CD14-positive monocyte (primary cell): ENCODE measurements around the gene THAP3. TPM values are rescaled to one million over a fixed set of nuclear protein-coding genes. Genes with fewer than 3 reads are reported as not detected.
"Not testable (repeated sequence)": the region's sequence is repeated elsewhere in the genome, so short reads cannot be mapped to it uniquely, and the experiment has no call there.

Source experiments
- DNase-seq, 3 donors: peaks; one replicate each; pipeline ENCODE4 v3.0.0-alpha.2; 2011 to 2022
- H2AFZ ChIP-seq: 2 replicates; pipeline ENCODE4 v1.6.0; 2012; ENCODE audit warnings: mild to moderate bottlenecking, low read depth, low read length, inconsistent platforms; ENCODE audit not compliant: insufficient read depth, poor library complexity, severe bottlenecking
- H3K27ac ChIP-seq, 2 donors: 1 replicate in 1 of 2; 2 replicates in 1 of 2; pipeline ENCODE4 v1.5.1; 2012 to 2013; ENCODE audit warnings: low read length in 2 of 2, control low read depth in 1 of 2, inconsistent platforms in 1 of 2, low read depth in 1 of 2, mild to moderate bottlenecking in 1 of 2
- H3K27me3 ChIP-seq, 2 donors: one replicate each; pipeline versions ENCODE4 v1.6.0 to v1.6.1; 2011 to 2013; ENCODE audit warnings: low read length in 2 of 2; ENCODE audit not compliant: control insufficient read depth in 2 of 2, insufficient read depth in 2 of 2
- H3K36me3 ChIP-seq, 2 donors: replicated peaks in 1 of 2; 1 replicate in 1 of 2; 2 replicates in 1 of 2; pipeline versions ENCODE4 v1.5.1 to v1.6.1; 2012 to 2013; ENCODE audit warnings: low read length in 2 of 2, control low read depth in 1 of 2, inconsistent platforms in 1 of 2, mild to moderate bottlenecking in 1 of 2; ENCODE audit not compliant: insufficient read depth in 2 of 2, control insufficient read depth in 1 of 2
- H3K4me1 ChIP-seq, 2 donors: 1 replicate in 1 of 2; 2 replicates in 1 of 2; pipeline versions ENCODE4 v1.5.1 to v1.6.1; 2012 to 2013; ENCODE audit warnings: low read length in 2 of 2, control low read depth in 1 of 2, inconsistent platforms in 1 of 2, mild to moderate bottlenecking in 1 of 2, moderate library complexity in 1 of 2; ENCODE audit not compliant: insufficient read depth in 2 of 2, control insufficient read depth in 1 of 2
- H3K4me2 ChIP-seq: replicated peaks from 2 replicates; pipeline ENCODE3; 2012; ENCODE audit warnings: low read length, moderate library complexity, mild to moderate bottlenecking; ENCODE audit not compliant: poor library complexity, severe bottlenecking; ENCODE audit errors: extremely low read depth
- H3K4me3 ChIP-seq, 3 experiments: fragments of 200-600 bp in 1 of 3; sonication (generic) in 1 of 3; replicated peaks in 1 of 3; 1 replicate in 2 of 3; 2 replicates in 1 of 3; pipeline ENCODE4 v1.5.1; 2011 to 2013; ENCODE audit warnings: low read length in 3 of 3, mild to moderate bottlenecking in 3 of 3, control low read depth in 2 of 3, low read depth in 2 of 3, inconsistent platforms in 1 of 3, moderate library complexity in 1 of 3
- H3K79me2 ChIP-seq: 2 replicates; pipeline ENCODE4 v1.6.0; 2012; ENCODE audit warnings: mild to moderate bottlenecking, control low read depth, inconsistent platforms, low read length, moderate library complexity; ENCODE audit not compliant: insufficient read depth
- H3K9ac ChIP-seq: 2 replicates; pipeline ENCODE4 v1.6.0; 2017; ENCODE audit warnings: low read length, mild to moderate bottlenecking; ENCODE audit not compliant: insufficient read depth, poor library complexity, severe bottlenecking
- H3K9me3 ChIP-seq, 2 donors: replicated peaks in 1 of 2; 1 replicate in 1 of 2; 2 replicates in 1 of 2; pipeline versions ENCODE4 v1.5.1 to v1.6.1; 2012 to 2013; ENCODE audit warnings: low read length in 2 of 2, control low read depth in 1 of 2; ENCODE audit not compliant: control insufficient read depth in 1 of 2, insufficient read depth in 1 of 2
- H4K20me1 ChIP-seq: 2 replicates; pipeline ENCODE4 v1.6.0; 2012; ENCODE audit warnings: mild to moderate bottlenecking, low read length, control low read depth, moderate library complexity; ENCODE audit not compliant: insufficient read depth
- H3K27ac Mint-ChIP-seq, 7 donors: one replicate each; pipeline ENCODE4 v1.8.0; 2020; ENCODE audit warnings: mild to moderate bottlenecking in 7 of 7, mixed read lengths in 7 of 7, moderate library complexity in 6 of 7, inconsistent platforms in 2 of 7
- H3K27me3 Mint-ChIP-seq, 3 donors: one replicate each; pipeline ENCODE4 v1.8.0; 2021 to 2022; ENCODE audit warnings: low read depth in 3 of 3, mild to moderate bottlenecking in 3 of 3, mixed read lengths in 3 of 3, moderate library complexity in 3 of 3, inconsistent platforms in 1 of 3
- H3K36me3 Mint-ChIP-seq, 2 donors: one replicate each; pipeline ENCODE4 v1.8.0; 2020; ENCODE audit warnings: mixed read lengths in 2 of 2, inconsistent platforms in 1 of 2, mild to moderate bottlenecking in 1 of 2
- H3K4me1 Mint-ChIP-seq: one replicate; pipeline ENCODE4 v1.8.0; 2020; ENCODE audit warnings: mild to moderate bottlenecking, mixed read lengths
- H3K4me3 Mint-ChIP-seq, 2 donors: one replicate each; pipeline ENCODE4 v1.8.0; 2020; ENCODE audit warnings: mild to moderate bottlenecking in 2 of 2, mixed read lengths in 2 of 2, moderate library complexity in 1 of 2
- H3K9me3 Mint-ChIP-seq, 7 donors: one replicate each; pipeline ENCODE4 v1.8.0; 2020 to 2022; ENCODE audit warnings: mixed read lengths in 7 of 7, mild to moderate bottlenecking in 6 of 7, moderate library complexity in 6 of 7, inconsistent platforms in 2 of 7
- CTCF ChIP-seq: fragments of 200-600 bp; IDR thresholded peaks from one replicate; pipeline ENCODE4 v1.8.0; 2022; ENCODE audit warnings: antibody characterized with exemption, mild to moderate bottlenecking
- WGBS: methylation state at CpG from one replicate; pipeline ENCODE4 v1.1.5; 2013; ENCODE audit warnings: missing lambda C conversion rate; ENCODE audit not compliant: insufficient coverage; 5-methylcytosine and 5-hydroxymethylcytosine counted together
- intact Hi-C, 2 donors: fragments of 100-400 bp; cut with micrococcal nuclease; formaldehyde crosslinking; loops; one replicate each; pipeline versions ENCODE4 v1.15.0 to v1.15.1; 2023
- polyA plus RNA-seq, 3 donors: library from polyadenylated mRNA; depleted of rRNA in 1 of 3; unstranded in 2 of 3; stranded (reverse) in 1 of 3; fragments of 300-500 nt in 2 of 3; fragments of >200 nt in 1 of 3; fragmentation: Illumina TruSeq in 2 of 3; gene quantifications; 1 replicate in 2 of 3; 2 replicates in 1 of 3; pipeline ENCODE4 v1.2.3, GENCODE V29; 2012 to 2021

THAP3 gene
- polyA plus RNA-seq, 3 donors = 10.3 to 12.8 (median 10.3) TPM

- Histone ChIP-seq H3K36me3 (peaks cover 12 to 59% of the 10 kb centered on the region in 2 donors), H3K79me2 (no peaks in the 10 kb centered on the region), H4K20me1 (no peaks in the 10 kb centered on the region), H3K4me1 (no peaks in the 10 kb centered on the region), H3K27ac (no peak overlapping the region), H3K9ac (no peak overlapping the region), H3K4me3 (no peak overlapping the region), H3K27me3 (no peaks in the 10 kb centered on the region), H3K9me3 (no peaks in the 10 kb centered on the region), H2AFZ (no peak overlapping the region), H3K4me2 (no peak overlapping the region)
- intact Hi-C loops = no loop called here
- Mint-ChIP-seq H3K27ac (no peak overlapping the region), H3K27me3 (no peaks in the 10 kb centered on the region), H3K9me3 (no peaks in the 10 kb centered on the region), H3K4me3 (no peak overlapping the region), H3K4me1 (no peaks in the 10 kb centered on the region), H3K36me3 (peaks cover 40 to 41% of the 10 kb centered on the region in 2 donors)
- no peak for DNase-seq
- no peak for TF ChIP-seq CTCF
- no CpG with 5 or more reads among the region's 7 CpGs for WGBS
Measured at GRCh38 chr1:6660415-6661049, 35.9 kb downstream of the THAP3 start.

- H3K9me3 ChIP-seq, H3K27ac ChIP-seq, H3K9ac ChIP-seq, H2AFZ ChIP-seq, DNase-seq, H3K9me3 Mint-ChIP-seq, H3K27ac Mint-ChIP-seq, H3K4me1 ChIP-seq, H4K20me1 ChIP-seq, intact Hi-C loops, H3K4me1 Mint-ChIP-seq, H3K4me2 ChIP-seq, H3K4me3 ChIP-seq, H3K27me3 Mint-ChIP-seq, H3K4me3 Mint-ChIP-seq, H3K27me3 ChIP-seq, H3K79me2 ChIP-seq: not testable (repeated sequence)
- WGBS = 89% methylated on average over 5 of the region's 7 CpGs
- peaks cover 52 to 57% of the 10 kb centered on the region in 2 donors for H3K36me3 Mint-ChIP-seq
- peaks cover 27 to 68% of the 10 kb centered on the region in 2 donors for H3K36me3 ChIP-seq
Measured at GRCh38 chr1:6662468-6662867, 37.8 kb downstream of the THAP3 start.
